HepG2 (cell line): ENCODE results near the gene TAT. TPM values are rescaled to one million over a fixed set of nuclear protein-coding genes. Genes with fewer than 3 reads are reported as not detected.

Experiments
- ARID2 ChIP-seq: sonication (generic); formaldehyde crosslinking; IDR thresholded peaks from 2 replicates; pipeline ENCODE4 v1.8.1; 2022; ENCODE audit warnings: mild to moderate bottlenecking, missing genetic modification reagents, borderline replicate concordance
- FOXK1 ChIP-seq: sonication (generic); formaldehyde crosslinking; IDR thresholded peaks from 2 replicates; pipeline ENCODE4 v1.4.0; 2020; ENCODE audit warnings: low read depth, missing genetic modification reagents, borderline replicate concordance
- HNF1B ChIP-seq: sonication (generic); formaldehyde crosslinking; IDR thresholded peaks from 2 replicates; pipeline ENCODE4 v1.5.1; 2020; ENCODE audit warnings: mild to moderate bottlenecking, moderate library complexity, missing genetic modification reagents
- HNF4G ChIP-seq, 2 experiments: sonication (generic) in 1 of 2; formaldehyde crosslinking in 1 of 2; IDR thresholded peaks; 2 replicates each; pipeline versions ENCODE4 v1.4.0 to v1.6.1; 2011 to 2020; ENCODE audit warnings: borderline replicate concordance in 2 of 2, low read depth in 2 of 2, mild to moderate bottlenecking in 2 of 2, low read length in 1 of 2, missing genetic modification reagents in 1 of 2, moderate library complexity in 1 of 2
- KDM5A ChIP-seq: fragments of 200-600 bp; sonication (generic); IDR thresholded peaks from 2 replicates; pipeline ENCODE4 v1.7.0; 2018; ENCODE audit warnings: antibody characterized with exemption, mild to moderate bottlenecking, low read length, borderline replicate concordance
- KDM5B ChIP-seq: sonication (generic); formaldehyde crosslinking; IDR thresholded peaks from 2 replicates; pipeline ENCODE4 v1.4.0; 2020; ENCODE audit warnings: missing genetic modification reagents, mild to moderate bottlenecking, borderline replicate concordance
- MXD4 ChIP-seq: IDR thresholded peaks from 2 replicates; pipeline ENCODE4 v1.6.1; 2016; ENCODE audit warnings: mild to moderate bottlenecking, missing biosample characterization, missing genetic modification reagents
- PHF20 ChIP-seq: sonication (generic); formaldehyde crosslinking; IDR thresholded peaks from 2 replicates; pipeline ENCODE4 v1.5.0; 2020; ENCODE audit warnings: mild to moderate bottlenecking, missing genetic modification reagents
- POLR2AphosphoS5 ChIP-seq: IDR thresholded peaks from 2 replicates; pipeline ENCODE4 v1.6.1; 2012; ENCODE audit warnings: low read depth, low read length
- SALL2 ChIP-seq: sonication (generic); formaldehyde crosslinking; IDR thresholded peaks from 2 replicates; pipeline ENCODE4 v1.8.1; 2023; ENCODE audit warnings: mild to moderate bottlenecking, missing genetic modification reagents, inconsistent platforms
- ZBTB34 ChIP-seq: sonication (generic); formaldehyde crosslinking; IDR thresholded peaks from 2 replicates; pipeline ENCODE4 v1.8.0; 2022; ENCODE audit warnings: mild to moderate bottlenecking, missing genetic modification reagents
- ZBTB7A ChIP-seq: sonication (generic); formaldehyde crosslinking; IDR thresholded peaks from 2 replicates; pipeline ENCODE4 v1.8.0; 2022; ENCODE audit warnings: mild to moderate bottlenecking, missing genetic modification reagents
- ZNF17 ChIP-seq: sonication (generic); formaldehyde crosslinking; IDR thresholded peaks from 2 replicates; pipeline ENCODE4 v1.5.0; 2020; ENCODE audit warnings: mild to moderate bottlenecking, missing genetic modification reagents
- ZNF276 ChIP-seq: sonication (generic); formaldehyde crosslinking; IDR thresholded peaks from 2 replicates; pipeline ENCODE4 v1.4.0; 2020; ENCODE audit warnings: mild to moderate bottlenecking, low read depth, missing genetic modification reagents
- ZNF468 ChIP-seq: sonication (generic); formaldehyde crosslinking; IDR thresholded peaks from 2 replicates; pipeline ENCODE4 v1.8.0; 2022; ENCODE audit warnings: mild to moderate bottlenecking, moderate library complexity, missing genetic modification reagents
- ZNF558 ChIP-seq: sonication (generic); formaldehyde crosslinking; IDR thresholded peaks from 2 replicates; pipeline ENCODE4 v1.9.0; 2022; ENCODE audit warnings: mild to moderate bottlenecking, missing genetic modification reagents, borderline replicate concordance
- ZNF761 ChIP-seq: sonication (generic); formaldehyde crosslinking; conservative IDR thresholded peaks from 2 replicates; pipeline ENCODE4 v1.4.0; 2020; ENCODE audit warnings: mild to moderate bottlenecking, missing genetic modification reagents
- polyA plus RNA-seq, 8 experiments: library from polyadenylated mRNA; depleted of rRNA in 3 of 8; stranded (reverse) in 7 of 8; unstranded in 1 of 8; fragments of >200 nt; fragmentation: Illumina TruSeq in 4 of 8; extraction: Trizol in 4 of 8; gene quantifications; 2 replicates each; pipeline versions ENCODE4 v1.2.1 to v1.2.3, GENCODE V29; 2011 to 2016; ENCODE audit warnings: low read depth in 4 of 8, missing spikeins in 1 of 8, mixed read lengths in 1 of 8; ENCODE audit not compliant: insufficient read depth in 1 of 8
- total RNA-seq, 5 experiments: library from RNA; depleted of rRNA; stranded (reverse); fragments of >200 nt; fragmentation: Illumina TruSeq; extraction: Trizol; gene quantifications; 2 replicates each; pipeline ENCODE4 v1.2.3, GENCODE V29; 2016; ENCODE audit warnings: low read depth in 1 of 5

TAT gene
- total and polyA plus RNA-seq, 2 of the 13 experiments (the other 11 are each of a cell fraction or from before 2014, with no cell fraction given), result 1.6 to 5.8 TPM

GRCh38 chr16:71626018-71626857 is 49.3 kb upstream of the TAT start, which contains the start of gene MARVELD3 (continued):
- TF ChIP-seq ZNF468 (CRISPR knock-in tag), result peak; percentile 75; the same call in 1 of the 2 replicates
- TF ChIP-seq SALL2 (CRISPR knock-in tag), result no peak
- TF ChIP-seq ZBTB7A (CRISPR knock-in tag), result peak; percentile 43; the same call in 1 of the 2 replicates
- TF ChIP-seq FOXK1 (CRISPR knock-in tag), result no peak
- 0 out of 2 replicates have a peak, but pooled peaks have one; percentile 52 for TF ChIP-seq KDM5B (CRISPR knock-in tag)
- no peak for TF ChIP-seq POLR2AphosphoS5
- peak; percentile 55; the same call in 1 of the 2 replicates for TF ChIP-seq PHF20 (CRISPR knock-in tag)
- TF ChIP-seq ZNF17 (CRISPR knock-in tag), result no peak
- TF ChIP-seq ZBTB34, result peak; percentile 60; the same call in 1 of the 2 replicates
- 0 out of 2 replicates have a peak, but pooled peaks have one; percentile 63 for TF ChIP-seq ARID2 (CRISPR knock-in tag)
- TF ChIP-seq ZNF276 (CRISPR knock-in tag), result 0 out of 2 replicates have a peak, but pooled peaks have one; percentile 74
- TF ChIP-seq ZNF761 (CRISPR knock-in tag), result peak; percentile 53; the same call in 1 of the 2 replicates
- no peak for TF ChIP-seq MXD4 (CRISPR knock-in tag)
- TF ChIP-seq KDM5A, result no peak; the same call in 1 of the 2 replicates
- no peak for TF ChIP-seq HNF4G (IDR thresholded peaks at IDR 0.05; ENCODE audit: borderline replicate concordance, low read depth, low read length)
- TF ChIP-seq HNF4G (CRISPR knock-in tag; IDR thresholded peaks at IDR 0.05; ENCODE audit: borderline replicate concordance, low read depth), result no peak
- no peak; the same call in 1 of the 2 replicates for TF ChIP-seq ZNF558 (CRISPR knock-in tag)
- peak; percentile 58; the same call in 1 of the 2 replicates for TF ChIP-seq HNF1B
